IMR-90 (cell line): Measurements from ENCODE around the gene ASPN. TPM values are rescaled to one million over a fixed set of nuclear protein-coding genes. Genes with fewer than 3 reads are reported as not detected.

Source experiments
- ATAC-seq: fragments of 200-7000 bp; cut with Tn5 transposase; 2 replicates; pipeline ENCODE4 v1.9.1; 2020; ENCODE audit warnings: low read depth, mild to moderate bottlenecking, moderate library complexity
- BruUV-seq: library from RNA; stranded (reverse); fragments of 400-500 nt; replicated peaks from 2 replicates; lab custom pipeline; 2021; lab: Mats Ljungman, UMichigan
- CTCF ChIA-PET: fragments of 300-600 bp; formaldehyde crosslinking; extraction: SDS; loops from one replicate; lab custom pipeline; 2021; ENCODE audit warnings: antibody characterized with exemption; lab: Yijun Ruan, JAX
- POLR2A ChIA-PET: fragments of 300-600 bp; sonication (Branson Sonifier 250); formaldehyde crosslinking; loops from one replicate; lab custom pipeline; 2022; ENCODE audit warnings: antibody characterized with exemption; ENCODE audit not compliant: unreplicated experiment; lab: Charles Lee
- DNase-seq: peaks from one replicate; pipeline ENCODE4 v3.0.0; 2013
- H2AFZ ChIP-seq: replicated peaks from 2 replicates; pipeline ENCODE3; 2013; ENCODE audit warnings: low read length, mild to moderate bottlenecking; ENCODE audit not compliant: poor library complexity
- H2AK5ac ChIP-seq: 2 replicates; pipeline ENCODE4 v1.6.1; 2013; ENCODE audit warnings: low read depth, low read length, inconsistent platforms
- H2AK9ac ChIP-seq: replicated peaks from 2 replicates; pipeline ENCODE3; 2013; ENCODE audit warnings: mild to moderate bottlenecking, low read depth, low read length, moderate library complexity; ENCODE audit not compliant: poor library complexity
- H2BK120ac ChIP-seq: 2 replicates; pipeline ENCODE4 v1.6.1; 2013; ENCODE audit warnings: low read depth, low read length, inconsistent platforms
- H2BK15ac ChIP-seq: 3 replicates; pipeline ENCODE4 v1.6.1; 2013; ENCODE audit warnings: low read depth, low read length, inconsistent platforms
- H2BK20ac ChIP-seq: 2 replicates; pipeline ENCODE4 v1.6.1; 2013; ENCODE audit warnings: low read depth, mild to moderate bottlenecking, inconsistent platforms, low read length, moderate library complexity
- H2BK5ac ChIP-seq: 2 replicates; pipeline ENCODE4 v1.6.1; 2013; ENCODE audit warnings: mild to moderate bottlenecking, low read depth, low read length, inconsistent platforms; ENCODE audit not compliant: poor library complexity, severe bottlenecking
- H3K14ac ChIP-seq: replicated peaks from 2 replicates; pipeline ENCODE4 v1.6.1; 2013; ENCODE audit warnings: low read depth, low read length, inconsistent platforms
- H3K18ac ChIP-seq: 2 replicates; pipeline ENCODE4 v1.6.1; 2013; ENCODE audit warnings: low read depth, low read length, control low read depth
- H3K23ac ChIP-seq: 2 replicates; pipeline ENCODE4 v1.6.1; 2013; ENCODE audit warnings: low read depth, low read length, inconsistent platforms
- H3K27ac ChIP-seq: 2 replicates; pipeline ENCODE4 v1.5.1; 2013; ENCODE audit warnings: mild to moderate bottlenecking, control low read depth, low read length; ENCODE audit not compliant: insufficient read depth
- H3K27me3 ChIP-seq: 2 replicates; pipeline ENCODE4 v1.6.1; 2013; ENCODE audit warnings: low read length; ENCODE audit not compliant: control insufficient read depth, insufficient read depth
- H3K36me3 ChIP-seq: 2 replicates; pipeline ENCODE4 v1.6.1; 2013; ENCODE audit warnings: low read length, mixed read lengths; ENCODE audit not compliant: control insufficient read depth, insufficient read depth
- H3K4ac ChIP-seq: 2 replicates; pipeline ENCODE4 v1.6.1; 2013; ENCODE audit warnings: low read depth, low read length, inconsistent platforms
- H3K4me1 ChIP-seq: 2 replicates; pipeline ENCODE4 v1.6.1; 2013; ENCODE audit warnings: low read length, mixed read lengths; ENCODE audit not compliant: control insufficient read depth, insufficient read depth
- H3K4me2 ChIP-seq: 2 replicates; pipeline ENCODE4 v1.6.1; 2013; ENCODE audit warnings: low read depth, mild to moderate bottlenecking, control low read depth, low read length, moderate library complexity
- H3K4me3 ChIP-seq: 2 replicates; pipeline ENCODE4 v1.5.1; 2013; ENCODE audit warnings: low read depth, mild to moderate bottlenecking, control low read depth, low read length, moderate library complexity; ENCODE audit not compliant: insufficient read depth
- H3K56ac ChIP-seq: 2 replicates; pipeline ENCODE4 v1.6.1; 2013; ENCODE audit warnings: low read length, inconsistent platforms; ENCODE audit not compliant: insufficient read depth; ENCODE audit errors: extremely low read depth
- H3K79me1 ChIP-seq, 2 experiments: 2 replicates each; pipeline ENCODE4 v1.6.1; 2013; ENCODE audit warnings: low read length in 2 of 2, inconsistent platforms in 1 of 2, low read depth in 1 of 2
- H3K9ac ChIP-seq: 2 replicates; pipeline ENCODE4 v1.6.1; 2013; ENCODE audit warnings: low read depth, low read length, control low read depth
- H3K9me1 ChIP-seq: 2 replicates; pipeline ENCODE4 v1.6.1; 2013; ENCODE audit warnings: low read length, inconsistent platforms; ENCODE audit not compliant: insufficient read depth
- H3K9me3 ChIP-seq: 2 replicates; pipeline ENCODE4 v1.6.1; 2013; ENCODE audit warnings: low read length; ENCODE audit not compliant: control insufficient read depth, insufficient read depth
- H4K20me1 ChIP-seq: 2 replicates; pipeline ENCODE4 v1.6.1; 2013; ENCODE audit warnings: low read length, inconsistent platforms; ENCODE audit not compliant: insufficient read depth
- H4K5ac ChIP-seq: 2 replicates; pipeline ENCODE4 v1.6.1; 2013; ENCODE audit warnings: mild to moderate bottlenecking, low read depth, low read length, control low read depth
- H4K8ac ChIP-seq, 2 experiments: 2 replicates each; pipeline ENCODE4 v1.6.1; 2013; ENCODE audit warnings: low read depth in 2 of 2, low read length in 2 of 2, control low read depth in 1 of 2, inconsistent platforms in 1 of 2
- H4K91ac ChIP-seq: 2 replicates; pipeline ENCODE4 v1.6.1; 2013; ENCODE audit warnings: low read depth, low read length, inconsistent platforms; ENCODE audit not compliant: insufficient read depth
- FOS ChIP-seq: fragments of 150-350 bp; IDR thresholded peaks from 2 replicates; pipeline ENCODE4 v1.6.1; 2016; ENCODE audit warnings: low read depth, low read length
- RFX5 ChIP-seq: IDR thresholded peaks from 2 replicates; pipeline ENCODE4 v1.8.0; 2012; ENCODE audit warnings: low read depth, mild to moderate bottlenecking, low read length, moderate library complexity
- WGBS, 2 experiments: methylation state at CpG; one replicate each; pipeline versions ENCODE4 v1.1.5 to v1.1.7; 2013; ENCODE audit warnings: missing lambda C conversion rate in 2 of 2; ENCODE audit not compliant: insufficient read length in 1 of 2; ENCODE audit errors: extremely low coverage in 2 of 2; 5-methylcytosine and 5-hydroxymethylcytosine counted together
- dilution Hi-C: fragments of 300-500 bp; cut with HindIII; formaldehyde crosslinking; loops from one replicate; pipeline ENCODE4 v1.14.3; 2018; ENCODE audit warnings: low sequenced_read_pairs; ENCODE audit not compliant: unreplicated experiment
- in situ Hi-C: fragments of 300-500 bp; cut with MboI; formaldehyde crosslinking; loops from 3 replicates; pipeline ENCODE4 v1.14.3; 2019; ENCODE audit warnings: low sequenced_read_pairs, inconsistent platforms, mixed read lengths
- intact Hi-C: fragments of 100-400 bp; cut with micrococcal nuclease; formaldehyde crosslinking; loops from 2 replicates; pipeline ENCODE4 v1.10.0; 2022
- polyA plus RNA-seq, 3 experiments: library from polyadenylated mRNA; depleted of rRNA; stranded (reverse); fragments of >200 nt; gene quantifications; 2 replicates each; pipeline ENCODE4 v1.2.3, GENCODE V29; 2012; ENCODE audit warnings: low replicate concordance in 1 of 3
- total RNA-seq: library from RNA; depleted of rRNA; stranded (reverse); fragments of >200 nt; gene quantifications from 2 replicates; pipeline ENCODE4 v1.2.3, GENCODE V29; 2012
- TF ChIP-seq, protein P1 (sequence below): fragments of 150-350 bp; IDR thresholded peaks from 2 replicates; pipeline ENCODE4 v1.6.1; 2017; ENCODE audit warnings: mild to moderate bottlenecking, antibody characterized with exemption, low read length, low read depth

ASPN gene
- total and polyA plus RNA-seq, 2 of the 4 experiments (the other 2 are of a cell fraction), result under 0.01 to 0.09 TPM

DNA sequence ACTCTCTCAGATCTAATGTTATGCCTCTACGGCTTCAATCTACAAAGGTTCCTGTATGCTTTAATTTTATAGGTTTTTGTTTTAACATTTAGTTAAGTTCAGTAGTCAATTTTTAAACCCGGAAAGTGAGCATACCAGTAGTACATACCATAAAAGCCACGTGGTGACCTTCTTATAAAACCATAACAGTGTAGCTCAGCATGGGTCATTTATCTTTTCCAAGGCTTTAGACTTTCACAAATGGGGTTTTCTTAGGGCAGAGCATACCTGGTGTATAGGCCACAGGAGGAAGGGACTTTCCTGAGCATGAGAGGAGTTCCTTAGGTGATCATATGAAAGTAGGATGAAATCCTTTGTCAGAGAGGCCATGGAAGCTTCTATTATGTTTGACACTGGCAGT is 30.3 kb upstream of the ASPN start:
- peak overlapping the region; percentile 74 for H3K4me2 ChIP-seq
- no peak overlapping the region for H2BK5ac ChIP-seq
- H2BK15ac ChIP-seq, result no peak overlapping the region
- dilution Hi-C loops, result no loop called here
- H3K9ac ChIP-seq, result no peak overlapping the region
- peak overlapping the region; percentile 36; the same call in 1 of the 2 replicates for H2BK20ac ChIP-seq
- BruUV-seq, result no TSS peak
- no peak overlapping the region for H3K4ac ChIP-seq
- ChIA-PET CTCF (interaction anchor here (0.6 kb wide), 1 partner anchor 13 kb away, joined by 5 read pairs; no protein-coding TSS in a partner anchor), POLR2A (interaction anchor here (0.5 kb wide), 1 partner anchor 12 kb away, joined by 4 read pairs; no protein-coding TSS in a partner anchor)
- H3K23ac ChIP-seq, result 0 out of 2 replicates have a peak overlapping the region, but pooled peaks have one; percentile 6
- no peak overlapping the region for H3K27ac ChIP-seq
- H3K14ac ChIP-seq, result no peak overlapping the region
- ATAC-seq (peak; percentile 84), DNase-seq (peak; percentile 52)
- H3K4me3 ChIP-seq, result no peak overlapping the region
- H3K56ac ChIP-seq, result no peak overlapping the region
- H2AFZ ChIP-seq, result no peak overlapping the region
- H3K36me3 ChIP-seq, result no peaks in the 10 kb centered on the region
- H4K20me1 ChIP-seq, result no peaks in the 10 kb centered on the region
- no peak overlapping the region for H2AK9ac ChIP-seq
- no peak overlapping the region; the same call in 1 of the 2 replicates for H4K5ac ChIP-seq
- no peaks in the 10 kb centered on the region for H3K27me3 ChIP-seq
- no peak overlapping the region for H4K8ac ChIP-seq
- H2AK5ac ChIP-seq, result no peak overlapping the region
- no peak overlapping the region for H3K18ac ChIP-seq
- H4K91ac ChIP-seq, result peak overlapping the region; percentile 38; the same call in 1 of the 2 replicates
- no CpG with 5 or more reads among the region's 3 CpGs for WGBS, 2 experiments
- intact Hi-C loops, result loop anchor here (10.0 kb wide), 1 partner anchor 1522 kb away; no protein-coding TSS in a partner anchor
- peaks cover 16% of the 10 kb centered on the region for H3K4me1 ChIP-seq
- TF ChIP-seq, protein P1, sequence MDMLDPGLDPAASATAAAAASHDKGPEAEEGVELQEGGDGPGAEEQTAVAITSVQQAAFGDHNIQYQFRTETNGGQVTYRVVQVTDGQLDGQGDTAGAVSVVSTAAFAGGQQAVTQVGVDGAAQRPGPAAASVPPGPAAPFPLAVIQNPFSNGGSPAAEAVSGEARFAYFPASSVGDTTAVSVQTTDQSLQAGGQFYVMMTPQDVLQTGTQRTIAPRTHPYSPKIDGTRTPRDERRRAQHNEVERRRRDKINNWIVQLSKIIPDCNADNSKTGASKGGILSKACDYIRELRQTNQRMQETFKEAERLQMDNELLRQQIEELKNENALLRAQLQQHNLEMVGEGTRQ, result peak; percentile 45; the same call in 1 of the 2 replicates
- TF ChIP-seq RFX5, result no peak
- TF ChIP-seq FOS, result no peak
- H3K79me1 ChIP-seq, result peaks cover 0 to 5% of the 10 kb centered on the region in 2 experiments; a peak in 1 of 4 replicates
- H3K9me3 ChIP-seq, result no peaks in the 10 kb centered on the region
- in situ Hi-C loops, result no loop called here
- H3K9me1 ChIP-seq, result peaks cover 10% of the 10 kb centered on the region
- H2BK120ac ChIP-seq, result no peak overlapping the region
